ENCODE data around the gene CEP85L. TPM values are rescaled to one million over a fixed set of nuclear protein-coding genes. Genes with fewer than 3 reads are reported as not detected.

Gene CEP85L
- polyA plus RNA-seq, 2 donors = 0.52 to 0.61 TPM

- Histone ChIP-seq H3K4me1 (ENCODE audit: control insufficient read depth in 2 of 2, insufficient read depth in 2 of 2, low read length in 1 of 2) (peaks cover 0 to 3% of the 10 kb centered on the region in 2 donors), H3K36me3 (ENCODE audit: control insufficient read depth in 2 of 2, insufficient read depth in 2 of 2, low read length in 1 of 2) (no peaks in the 10 kb centered on the region), H3K27ac (ENCODE audit: low read depth in 2 of 2, low read length in 1 of 2) (no peak overlapping the region), H3K9me3 (ENCODE audit: control insufficient read depth in 2 of 2, insufficient read depth in 1 of 2, low read depth in 1 of 2, low read length in 1 of 2) (no peaks in the 10 kb centered on the region), H3K27me3 (ENCODE audit: control insufficient read depth in 1 of 2, insufficient read depth in 2 of 2, low read length in 2 of 2) (no peaks in the 10 kb centered on the region), H3K4me3 (ENCODE audit: low read depth in 1 of 2, low read length in 2 of 2) (no peak overlapping the region)
- WGBS, 2 donors = 43 to 53% methylated on average over 3 of the region's 3 CpGs
Observed at GRCh38 chr6:118606268-118606667, 45.1 kb downstream of the CEP85L start.

- Histone ChIP-seq H3K36me3 (ENCODE audit: control insufficient read depth in 2 of 2, insufficient read depth in 2 of 2, low read length in 1 of 2) (no peaks in the 10 kb centered on the region), H3K27ac (ENCODE audit: low read depth in 2 of 2, low read length in 1 of 2) (no peak overlapping the region), H3K27me3 (ENCODE audit: control insufficient read depth in 1 of 2, insufficient read depth in 2 of 2, low read length in 2 of 2) (no peaks in the 10 kb centered on the region), H3K4me3 (ENCODE audit: low read depth in 1 of 2, low read length in 2 of 2) (no peak overlapping the region), H3K4me1 (ENCODE audit: control insufficient read depth in 2 of 2, insufficient read depth in 2 of 2, low read length in 1 of 2) (no peaks in the 10 kb centered on the region), H3K9me3 (ENCODE audit: control insufficient read depth in 2 of 2, insufficient read depth in 1 of 2, low read depth in 1 of 2, low read length in 1 of 2) (no peaks in the 10 kb centered on the region)
- 97 to 99% methylated on average over 2 of the region's 2 CpGs for WGBS, 2 donors
Observed at GRCh38 chr6:118603372-118603771, 48.0 kb downstream of the CEP85L start.

GRCh38 chr6:118602300-118602699 is 49.1 kb downstream of the CEP85L start:
- Histone ChIP-seq H3K27me3 (ENCODE audit: control insufficient read depth in 1 of 2, insufficient read depth in 2 of 2, low read length in 2 of 2) (no peaks in the 10 kb centered on the region), H3K27ac (ENCODE audit: low read depth in 2 of 2, low read length in 1 of 2) (no peak overlapping the region), H3K4me3 (ENCODE audit: low read depth in 1 of 2, low read length in 2 of 2) (no peak overlapping the region), H3K4me1 (ENCODE audit: control insufficient read depth in 2 of 2, insufficient read depth in 2 of 2, low read length in 1 of 2) (no peaks in the 10 kb centered on the region), H3K9me3 (ENCODE audit: control insufficient read depth in 2 of 2, insufficient read depth in 1 of 2, low read depth in 1 of 2, low read length in 1 of 2) (no peaks in the 10 kb centered on the region), H3K36me3 (ENCODE audit: control insufficient read depth in 2 of 2, insufficient read depth in 2 of 2, low read length in 1 of 2) (no peaks in the 10 kb centered on the region)
- 90 to 91% methylated on average over 2 of the region's 2 CpGs for WGBS, 2 donors

- Histone ChIP-seq H3K36me3 (ENCODE audit: control insufficient read depth in 2 of 2, insufficient read depth in 2 of 2, low read length in 1 of 2) (no peaks in the 10 kb centered on the region), H3K4me1 (ENCODE audit: control insufficient read depth in 2 of 2, insufficient read depth in 2 of 2, low read length in 1 of 2) (no peaks in the 10 kb centered on the region), H3K4me3 (ENCODE audit: low read depth in 1 of 2, low read length in 2 of 2) (no peak overlapping the region), H3K9me3 (ENCODE audit: control insufficient read depth in 2 of 2, insufficient read depth in 1 of 2, low read depth in 1 of 2, low read length in 1 of 2) (no peaks in the 10 kb centered on the region), H3K27ac (ENCODE audit: low read depth in 2 of 2, low read length in 1 of 2) (no peak overlapping the region), H3K27me3 (ENCODE audit: control insufficient read depth in 1 of 2, insufficient read depth in 2 of 2, low read length in 2 of 2) (no peaks in the 10 kb centered on the region)
- 79 to 84% methylated on average over 2 of the region's 2 CpGs for WGBS, 2 donors
Observed at GRCh38 chr6:118598324-118598723, 53.1 kb downstream of the CEP85L start.

GRCh38 chr6:118597636-118598035 is 53.8 kb downstream of the CEP85L start:
- 74% methylated on average over 3 of the region's 3 CpGs for WGBS, 2 donors
- no peaks in the 10 kb centered on the region for H3K27me3 ChIP-seq (ENCODE audit: control insufficient read depth in 1 of 2, insufficient read depth in 2 of 2, low read length in 2 of 2)
- no peaks in the 10 kb centered on the region for H3K4me1 ChIP-seq (ENCODE audit: control insufficient read depth in 2 of 2, insufficient read depth in 2 of 2, low read length in 1 of 2)
- no peak overlapping the region for H3K27ac ChIP-seq (ENCODE audit: low read depth in 2 of 2, low read length in 1 of 2)
- H3K36me3 ChIP-seq (ENCODE audit: control insufficient read depth in 2 of 2, insufficient read depth in 2 of 2, low read length in 1 of 2) = no peaks in the 10 kb centered on the region
- H3K9me3 ChIP-seq (ENCODE audit: control insufficient read depth in 2 of 2, insufficient read depth in 1 of 2, low read depth in 1 of 2, low read length in 1 of 2) = no peaks in the 10 kb centered on the region
- H3K4me3 ChIP-seq (ENCODE audit: low read depth in 1 of 2, low read length in 2 of 2) = no peak overlapping the region

- no peak overlapping the region for H3K4me3 ChIP-seq (ENCODE audit: low read depth in 1 of 2, low read length in 2 of 2)
- H3K9me3 ChIP-seq (ENCODE audit: control insufficient read depth in 2 of 2, insufficient read depth in 1 of 2, low read depth in 1 of 2, low read length in 1 of 2) = no peaks in the 10 kb centered on the region
- H3K27me3 ChIP-seq (ENCODE audit: control insufficient read depth in 1 of 2, insufficient read depth in 2 of 2, low read length in 2 of 2) = no peaks in the 10 kb centered on the region
- whole genome bisulfite sequencing, 2 donors = 92 to 93% methylated on average over 5 of the region's 5 CpGs
- no peaks in the 10 kb centered on the region for H3K4me1 ChIP-seq (ENCODE audit: control insufficient read depth in 2 of 2, insufficient read depth in 2 of 2, low read length in 1 of 2)
- no peaks in the 10 kb centered on the region for H3K36me3 ChIP-seq (ENCODE audit: control insufficient read depth in 2 of 2, insufficient read depth in 2 of 2, low read length in 1 of 2)
- no peak overlapping the region for H3K27ac ChIP-seq (ENCODE audit: low read depth in 2 of 2, low read length in 1 of 2)
Observed at GRCh38 chr6:118596774-118597320, 54.5 kb downstream of the CEP85L start.

- WGBS, 2 donors = 91 to 92% methylated on average over 1 of the region's 1 CpG
- Histone ChIP-seq H3K9me3 (ENCODE audit: control insufficient read depth in 2 of 2, insufficient read depth in 1 of 2, low read depth in 1 of 2, low read length in 1 of 2) (no peaks in the 10 kb centered on the region), H3K27ac (ENCODE audit: low read depth in 2 of 2, low read length in 1 of 2) (no peak overlapping the region), H3K4me3 (ENCODE audit: low read depth in 1 of 2, low read length in 2 of 2) (no peak overlapping the region), H3K4me1 (ENCODE audit: control insufficient read depth in 2 of 2, insufficient read depth in 2 of 2, low read length in 1 of 2) (no peaks in the 10 kb centered on the region), H3K27me3 (ENCODE audit: control insufficient read depth in 1 of 2, insufficient read depth in 2 of 2, low read length in 2 of 2) (no peaks in the 10 kb centered on the region), H3K36me3 (ENCODE audit: control insufficient read depth in 2 of 2, insufficient read depth in 2 of 2, low read length in 1 of 2) (no peaks in the 10 kb centered on the region)
Observed at GRCh38 chr6:118594877-118595276, 56.5 kb downstream of the CEP85L start.

- Histone ChIP-seq H3K4me3 (ENCODE audit: low read depth in 1 of 2, low read length in 2 of 2) (no peak overlapping the region), H3K9me3 (ENCODE audit: control insufficient read depth in 2 of 2, insufficient read depth in 1 of 2, low read depth in 1 of 2, low read length in 1 of 2) (no peaks in the 10 kb centered on the region), H3K4me1 (ENCODE audit: control insufficient read depth in 2 of 2, insufficient read depth in 2 of 2, low read length in 1 of 2) (no peaks in the 10 kb centered on the region), H3K27me3 (ENCODE audit: control insufficient read depth in 1 of 2, insufficient read depth in 2 of 2, low read length in 2 of 2) (no peaks in the 10 kb centered on the region), H3K36me3 (ENCODE audit: control insufficient read depth in 2 of 2, insufficient read depth in 2 of 2, low read length in 1 of 2) (no peaks in the 10 kb centered on the region), H3K27ac (ENCODE audit: low read depth in 2 of 2, low read length in 1 of 2) (no peak overlapping the region)
- 78 to 87% methylated on average over 3 of the region's 3 CpGs for WGBS, 2 donors
Observed at GRCh38 chr6:118591897-118592296, 59.5 kb downstream of the CEP85L start.

GRCh38 chr6:118589649-118590365 is 61.6 kb downstream of the CEP85L start:
- H3K27ac ChIP-seq (ENCODE audit: low read depth in 2 of 2, low read length in 1 of 2) = no peak overlapping the region
- H3K4me1 ChIP-seq (ENCODE audit: control insufficient read depth in 2 of 2, insufficient read depth in 2 of 2, low read length in 1 of 2) = no peaks in the 10 kb centered on the region
- no peaks in the 10 kb centered on the region for H3K27me3 ChIP-seq (ENCODE audit: control insufficient read depth in 1 of 2, insufficient read depth in 2 of 2, low read length in 2 of 2)
- H3K4me3 ChIP-seq (ENCODE audit: low read depth in 1 of 2, low read length in 2 of 2) = no peak overlapping the region
- H3K36me3 ChIP-seq (ENCODE audit: control insufficient read depth in 2 of 2, insufficient read depth in 2 of 2, low read length in 1 of 2) = no peaks in the 10 kb centered on the region
- H3K9me3 ChIP-seq (ENCODE audit: control insufficient read depth in 2 of 2, insufficient read depth in 1 of 2, low read depth in 1 of 2, low read length in 1 of 2) = no peaks in the 10 kb centered on the region
- 60 to 61% methylated on average over 6 of the region's 6 CpGs for WGBS, 2 donors

- no peaks in the 10 kb centered on the region for H3K9me3 ChIP-seq (ENCODE audit: control insufficient read depth in 2 of 2, insufficient read depth in 1 of 2, low read depth in 1 of 2, low read length in 1 of 2)
- WGBS, 2 donors = 72 to 73% methylated on average over 4 of the region's 4 CpGs
- H3K27me3 ChIP-seq (ENCODE audit: control insufficient read depth in 1 of 2, insufficient read depth in 2 of 2, low read length in 2 of 2) = no peaks in the 10 kb centered on the region
- H3K27ac ChIP-seq (ENCODE audit: low read depth in 2 of 2, low read length in 1 of 2) = no peak overlapping the region
- no peaks in the 10 kb centered on the region for H3K36me3 ChIP-seq (ENCODE audit: control insufficient read depth in 2 of 2, insufficient read depth in 2 of 2, low read length in 1 of 2)
- no peak overlapping the region for H3K4me3 ChIP-seq (ENCODE audit: low read depth in 1 of 2, low read length in 2 of 2)
- no peaks in the 10 kb centered on the region for H3K4me1 ChIP-seq (ENCODE audit: control insufficient read depth in 2 of 2, insufficient read depth in 2 of 2, low read length in 1 of 2)
Observed at GRCh38 chr6:118589186-118589585, 62.2 kb downstream of the CEP85L start.
